ENCODE measurements around the gene HMOX1.

HMOX1 gene

DNA sequence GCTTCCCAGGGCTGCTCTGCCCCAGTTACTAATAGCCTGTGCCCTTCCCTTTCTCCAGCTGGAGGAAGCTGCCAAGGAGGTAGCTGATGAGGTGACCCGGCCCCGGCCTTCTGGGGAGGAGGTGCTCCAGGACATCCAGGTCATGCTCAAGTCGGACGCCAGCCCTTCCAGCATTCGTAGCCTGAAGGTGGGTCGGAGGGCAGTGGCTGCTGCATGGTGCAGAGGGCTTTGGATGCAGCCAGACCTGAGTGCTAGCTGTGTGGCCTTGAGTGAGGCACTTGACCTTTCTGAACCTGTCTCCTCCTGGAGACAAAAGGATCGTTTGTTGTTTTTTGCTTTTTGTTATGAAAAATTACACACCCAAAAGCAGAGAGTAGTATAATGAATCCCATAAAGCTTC is 22.5 kb downstream of the HMOX1 start:
- Histone ChIP-seq H3K4me3 (ENCODE audit: low read length, poor library complexity, severe bottlenecking) (peak overlapping the region; percentile 93), H3K4me2 (ENCODE audit: low read depth, low read length, poor library complexity, severe bottlenecking) (peak overlapping the region; percentile 100), H3K36me3 (ENCODE audit: insufficient read depth, low read length) (peaks cover 52% of the 10 kb centered on the region; the same call in 1 of the 2 replicates), H3K79me2 (ENCODE audit: insufficient read depth, low read length) (peaks cover 88% of the 10 kb centered on the region), H4K20me1 (ENCODE audit: insufficient read depth, low read length, poor library complexity, severe bottlenecking) (peaks cover 45% of the 10 kb centered on the region), H3K4me1 (ENCODE audit: insufficient read depth, low read length, poor library complexity, severe bottlenecking) (peaks cover 40% of the 10 kb centered on the region), H3K9ac (ENCODE audit: low read depth, low read length, poor library complexity, severe bottlenecking) (peak overlapping the region; percentile 99), H3K9me3 (ENCODE audit: insufficient read depth, low read depth, low read length) (no peaks in the 10 kb centered on the region), H3K27me3 (ENCODE audit: insufficient read depth, low read length, poor library complexity, severe bottlenecking) (peaks cover 4% of the 10 kb centered on the region), H2AFZ (ENCODE audit: low read length) (no peak overlapping the region), H3K9me2 (replicated peaks; ENCODE audit: low read depth, low read length) (no peaks in the 10 kb centered on the region), H3F3A (ENCODE audit: low read depth) (no peaks in the 10 kb centered on the region)
- TF ChIP-seq, protein P1, sequence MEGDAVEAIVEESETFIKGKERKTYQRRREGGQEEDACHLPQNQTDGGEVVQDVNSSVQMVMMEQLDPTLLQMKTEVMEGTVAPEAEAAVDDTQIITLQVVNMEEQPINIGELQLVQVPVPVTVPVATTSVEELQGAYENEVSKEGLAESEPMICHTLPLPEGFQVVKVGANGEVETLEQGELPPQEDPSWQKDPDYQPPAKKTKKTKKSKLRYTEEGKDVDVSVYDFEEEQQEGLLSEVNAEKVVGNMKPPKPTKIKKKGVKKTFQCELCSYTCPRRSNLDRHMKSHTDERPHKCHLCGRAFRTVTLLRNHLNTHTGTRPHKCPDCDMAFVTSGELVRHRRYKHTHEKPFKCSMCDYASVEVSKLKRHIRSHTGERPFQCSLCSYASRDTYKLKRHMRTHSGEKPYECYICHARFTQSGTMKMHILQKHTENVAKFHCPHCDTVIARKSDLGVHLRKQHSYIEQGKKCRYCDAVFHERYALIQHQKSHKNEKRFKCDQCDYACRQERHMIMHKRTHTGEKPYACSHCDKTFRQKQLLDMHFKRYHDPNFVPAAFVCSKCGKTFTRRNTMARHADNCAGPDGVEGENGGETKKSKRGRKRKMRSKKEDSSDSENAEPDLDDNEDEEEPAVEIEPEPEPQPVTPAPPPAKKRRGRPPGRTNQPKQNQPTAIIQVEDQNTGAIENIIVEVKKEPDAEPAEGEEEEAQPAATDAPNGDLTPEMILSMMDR (conservative IDR thresholded peaks at IDR 0.05; ENCODE audit: low read length): no peak
- no peak for TF ChIP-seq EZH2phosphoT487 (IDR thresholded peaks at IDR 0.05; ENCODE audit: borderline replicate concordance)

DNA sequence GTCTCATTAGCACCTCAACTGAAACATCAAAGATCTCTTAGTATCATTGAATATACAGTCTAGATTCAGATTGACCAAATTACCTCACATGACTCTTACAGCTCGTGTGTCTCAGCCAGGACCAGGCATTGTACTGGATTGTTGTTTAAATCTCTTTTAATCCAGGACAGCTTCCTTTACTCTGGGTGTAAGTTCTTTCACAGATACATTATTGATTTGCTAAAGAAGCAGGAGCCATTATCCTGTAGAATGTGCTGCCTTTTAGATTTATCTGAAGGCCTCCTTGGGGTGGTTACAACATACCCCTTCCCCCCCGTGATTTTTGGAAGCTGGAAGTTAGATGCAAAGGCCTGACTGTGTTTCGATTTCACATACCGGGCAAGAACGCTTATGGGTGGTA is 23.3 kb downstream of the HMOX1 start:
- H4K20me1 ChIP-seq (ENCODE audit: insufficient read depth, low read length, poor library complexity, severe bottlenecking): peaks cover 45% of the 10 kb centered on the region
- peak overlapping the region; percentile 100 for H3K4me2 ChIP-seq (ENCODE audit: low read depth, low read length, poor library complexity, severe bottlenecking)
- no peaks in the 10 kb centered on the region for H3K9me2 ChIP-seq (replicated peaks; ENCODE audit: low read depth, low read length)
- H3K9me3 ChIP-seq (ENCODE audit: insufficient read depth, low read depth, low read length): no peaks in the 10 kb centered on the region
- TF ChIP-seq, protein P1 (conservative IDR thresholded peaks at IDR 0.05; ENCODE audit: low read length): no peak
- TF ChIP-seq EZH2phosphoT487 (IDR thresholded peaks at IDR 0.05; ENCODE audit: borderline replicate concordance): no peak
- no peak overlapping the region for H2AFZ ChIP-seq (ENCODE audit: low read length)
- peak overlapping the region; percentile 24 for H3K9ac ChIP-seq (ENCODE audit: low read depth, low read length, poor library complexity, severe bottlenecking)
- peak overlapping the region; percentile 93 for H3K4me3 ChIP-seq (ENCODE audit: low read length, poor library complexity, severe bottlenecking)
- peaks cover 4% of the 10 kb centered on the region for H3K27me3 ChIP-seq (ENCODE audit: insufficient read depth, low read length, poor library complexity, severe bottlenecking)
- no peaks in the 10 kb centered on the region for H3F3A ChIP-seq (ENCODE audit: low read depth)
- peaks cover 57% of the 10 kb centered on the region; the same call in 1 of the 2 replicates for H3K36me3 ChIP-seq (ENCODE audit: insufficient read depth, low read length)
- peaks cover 85% of the 10 kb centered on the region for H3K79me2 ChIP-seq (ENCODE audit: insufficient read depth, low read length)
- H3K4me1 ChIP-seq (ENCODE audit: insufficient read depth, low read length, poor library complexity, severe bottlenecking): peaks cover 36% of the 10 kb centered on the region

DNA sequence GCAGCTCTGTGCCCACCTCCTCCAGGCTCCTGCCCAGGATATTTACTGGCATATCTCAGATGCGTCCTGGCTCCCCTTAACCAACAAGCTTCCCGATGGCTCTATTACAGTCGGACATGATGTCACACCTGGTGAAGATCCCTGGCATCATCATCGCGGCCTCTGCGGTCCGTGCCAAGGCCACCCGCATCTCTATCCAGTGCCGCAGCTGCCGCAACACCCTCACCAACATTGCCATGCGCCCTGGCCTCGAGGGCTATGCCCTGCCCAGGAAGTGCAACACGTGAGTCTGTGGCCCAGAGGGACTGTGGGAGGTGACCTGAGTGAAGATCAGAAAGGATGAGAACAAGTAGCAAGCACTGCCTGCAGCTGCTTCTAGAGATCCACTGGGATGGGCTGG is 25.5 kb downstream of the HMOX1 start:
- no peaks in the 10 kb centered on the region for H3K9me2 ChIP-seq (replicated peaks; ENCODE audit: low read depth, low read length)
- TF ChIP-seq, protein P1 (conservative IDR thresholded peaks at IDR 0.05; ENCODE audit: low read length): no peak
- TF ChIP-seq EZH2phosphoT487 (IDR thresholded peaks at IDR 0.05; ENCODE audit: borderline replicate concordance): no peak
- H3K9me3 ChIP-seq (ENCODE audit: insufficient read depth, low read depth, low read length): no peaks in the 10 kb centered on the region
- H3K36me3 ChIP-seq (ENCODE audit: insufficient read depth, low read length): peaks cover 77% of the 10 kb centered on the region; the same call in 1 of the 2 replicates
- no peak overlapping the region for H3K4me3 ChIP-seq (ENCODE audit: low read length, poor library complexity, severe bottlenecking)
- H3F3A ChIP-seq (ENCODE audit: low read depth): no peaks in the 10 kb centered on the region
- peaks cover 50% of the 10 kb centered on the region for H4K20me1 ChIP-seq (ENCODE audit: insufficient read depth, low read length, poor library complexity, severe bottlenecking)
- H3K27me3 ChIP-seq (ENCODE audit: insufficient read depth, low read length, poor library complexity, severe bottlenecking): no peaks in the 10 kb centered on the region
- no peak overlapping the region for H2AFZ ChIP-seq (ENCODE audit: low read length)
- H3K4me2 ChIP-seq (ENCODE audit: low read depth, low read length, poor library complexity, severe bottlenecking): peak overlapping the region; percentile 3
- no peak overlapping the region for H3K9ac ChIP-seq (ENCODE audit: low read depth, low read length, poor library complexity, severe bottlenecking)
- peaks cover 65% of the 10 kb centered on the region for H3K79me2 ChIP-seq (ENCODE audit: insufficient read depth, low read length)
- peaks cover 37% of the 10 kb centered on the region for H3K4me1 ChIP-seq (ENCODE audit: insufficient read depth, low read length, poor library complexity, severe bottlenecking)

Measured in Loucy (cell line).